Stimulated activated CD4-positive, alpha-beta T cell treated with anti-CD3 and anti-CD28 coated beads, TNF-alpha, amount 100 ng/mL, for 48 hours (primary cell): ENCODE data around the gene C1orf116.

Experiments used
- DNase-seq, 3 donors: peaks; one replicate each; pipeline ENCODE4 v3.0.0-alpha.2; 2020; ENCODE audit warnings: low read depth in 3 of 3

Gene C1orf116

DNA sequence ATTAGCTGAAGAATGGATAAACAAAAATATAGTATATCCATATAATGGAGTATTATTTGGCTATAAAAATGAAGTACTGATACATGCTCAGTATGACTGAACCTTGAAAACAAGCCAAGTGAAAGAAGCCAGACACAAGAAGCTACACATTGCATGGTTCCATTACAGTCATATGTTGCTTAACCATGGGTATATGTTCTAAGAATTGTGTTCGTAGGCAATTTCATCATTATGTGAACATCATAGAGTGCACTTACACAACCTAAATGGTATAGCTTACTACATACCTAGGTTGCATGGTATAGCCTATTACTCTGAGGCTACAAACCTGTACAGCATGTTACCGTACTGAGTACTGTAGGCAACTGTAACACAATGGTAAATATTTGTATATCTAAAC lies 33.7 kb downstream of the C1orf116 start:
- no peak for DNase-seq

DNA sequence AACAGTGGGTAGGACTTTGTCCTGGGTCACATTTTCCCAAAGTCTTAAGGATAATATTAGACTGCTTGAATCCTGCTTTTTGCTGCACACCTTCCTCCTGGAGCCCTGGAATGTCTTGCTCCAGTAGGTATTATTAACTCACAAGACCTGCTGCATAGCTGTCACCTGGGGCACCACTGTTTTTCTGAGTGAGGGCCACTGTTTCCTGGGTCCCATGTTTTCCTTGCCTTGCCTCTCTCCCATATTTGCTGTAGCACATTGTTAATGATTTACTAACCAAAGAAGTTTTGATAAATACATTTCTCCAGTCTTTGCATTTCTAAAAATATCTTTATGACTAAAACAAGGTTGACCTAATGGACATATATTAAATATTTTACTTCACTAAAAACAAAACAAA lies 39.8 kb downstream of the C1orf116 start:
- no peak for DNase-seq

DNA sequence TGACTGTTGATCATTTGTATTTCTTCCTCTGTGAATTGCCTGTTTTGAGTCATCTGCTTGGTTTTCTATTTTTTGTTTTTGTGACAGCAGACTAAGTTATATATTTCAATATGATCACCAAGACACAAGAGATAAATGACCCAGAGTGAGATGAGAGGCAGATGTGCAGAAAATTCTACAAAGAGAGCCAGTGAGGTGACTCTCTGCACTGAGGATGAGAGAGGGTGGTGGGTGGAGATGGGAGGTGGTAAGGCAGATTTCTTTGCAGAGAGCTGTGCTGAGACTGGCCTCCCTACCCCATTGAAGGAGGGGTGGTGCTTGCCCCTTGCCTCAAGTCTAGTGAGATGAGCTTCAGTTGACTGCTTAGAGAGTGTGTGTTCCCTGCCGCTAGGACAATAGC lies 44.7 kb downstream of the C1orf116 start:
- no peak for DNase-seq

DNA sequence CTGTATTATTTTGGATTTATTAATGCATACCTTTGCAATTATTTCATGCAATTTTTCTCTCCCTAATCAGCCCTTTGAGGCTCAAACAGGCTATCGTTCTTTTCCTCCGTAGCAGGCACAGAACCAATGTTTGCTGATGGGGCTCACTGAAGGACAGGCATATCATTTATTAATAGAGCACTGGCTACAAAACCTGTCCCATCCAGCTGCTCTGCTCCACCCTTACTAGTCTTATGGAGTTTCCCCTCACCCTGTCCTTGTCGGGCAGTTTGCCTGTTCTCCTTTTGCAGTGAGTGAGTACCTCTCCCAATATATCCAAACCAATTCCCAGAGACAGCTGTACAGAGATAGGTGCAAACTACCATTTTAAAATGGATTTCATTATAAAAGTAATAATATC lies 45.7 kb downstream of the C1orf116 start:
- no peak for DNase-seq

DNA sequence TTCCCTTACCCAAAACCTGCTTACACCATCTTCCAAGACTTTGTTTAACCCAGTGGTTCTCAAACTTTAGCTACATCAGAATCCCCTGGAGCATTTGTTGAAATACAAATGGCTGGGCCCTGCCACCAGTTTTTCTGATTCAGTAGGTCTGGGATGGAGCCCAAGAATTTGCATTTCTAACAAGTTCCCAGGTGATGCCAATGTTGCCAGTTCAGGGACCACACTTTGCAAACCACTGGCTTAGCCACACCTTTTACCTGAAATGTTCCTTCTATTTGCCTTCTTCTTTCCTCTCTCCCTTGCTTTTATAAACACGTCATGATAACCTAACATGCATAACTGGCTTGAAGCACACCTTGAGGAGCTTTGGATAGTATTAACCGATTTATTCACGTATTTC lies 46.2 kb downstream of the C1orf116 start:
- no peak for DNase-seq

DNA sequence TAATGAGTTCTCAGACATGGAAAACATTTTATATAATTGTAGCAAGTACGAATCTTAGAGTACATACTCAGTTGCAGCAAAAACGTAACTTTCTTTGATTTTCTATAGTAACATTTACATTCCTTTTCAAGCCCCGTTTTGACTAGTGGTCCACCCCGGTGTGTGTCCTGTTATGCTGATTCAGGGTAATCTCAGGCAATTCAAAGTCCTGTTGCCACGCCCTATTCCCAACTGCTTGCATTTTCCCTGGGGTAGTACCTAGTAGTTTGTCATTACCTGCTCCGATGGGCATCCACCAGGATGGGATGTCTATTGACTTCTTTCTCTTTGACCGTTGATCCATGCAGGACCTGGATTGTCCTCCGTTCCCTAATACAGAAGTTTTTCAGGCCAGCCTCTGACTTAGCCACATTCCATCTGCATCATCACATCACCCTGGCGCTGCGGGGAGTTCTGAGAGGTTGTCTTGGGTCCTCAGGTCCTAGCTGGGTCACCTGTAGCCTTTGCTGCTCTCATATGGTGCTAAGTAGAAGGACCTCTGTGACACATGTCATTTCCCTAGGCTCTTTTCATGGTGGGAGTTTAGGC lies 47.3 kb downstream of the C1orf116 start:
- DNase-seq: no peak

DNA sequence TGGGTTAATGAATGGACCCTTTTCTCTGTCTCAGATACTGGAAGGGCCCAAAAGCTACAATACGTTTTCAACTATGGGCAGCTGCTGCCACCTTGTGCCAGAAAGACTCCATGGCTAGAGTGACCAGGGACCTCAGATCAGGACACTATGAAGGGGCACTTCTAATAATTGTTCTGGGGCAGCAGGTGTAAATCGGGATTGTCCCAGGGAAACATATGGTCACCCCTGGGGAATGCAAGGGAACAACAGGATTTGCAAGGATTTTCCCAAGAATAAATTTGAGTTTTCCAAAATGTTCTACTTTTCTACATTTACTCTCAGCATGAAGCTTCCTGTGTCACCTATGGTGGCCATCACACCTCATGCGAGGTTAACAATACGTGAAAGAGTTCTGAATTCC lies 50.3 kb downstream of the C1orf116 start:
- peak; percentile 15 to 40 (median 37) for DNase-seq

DNA sequence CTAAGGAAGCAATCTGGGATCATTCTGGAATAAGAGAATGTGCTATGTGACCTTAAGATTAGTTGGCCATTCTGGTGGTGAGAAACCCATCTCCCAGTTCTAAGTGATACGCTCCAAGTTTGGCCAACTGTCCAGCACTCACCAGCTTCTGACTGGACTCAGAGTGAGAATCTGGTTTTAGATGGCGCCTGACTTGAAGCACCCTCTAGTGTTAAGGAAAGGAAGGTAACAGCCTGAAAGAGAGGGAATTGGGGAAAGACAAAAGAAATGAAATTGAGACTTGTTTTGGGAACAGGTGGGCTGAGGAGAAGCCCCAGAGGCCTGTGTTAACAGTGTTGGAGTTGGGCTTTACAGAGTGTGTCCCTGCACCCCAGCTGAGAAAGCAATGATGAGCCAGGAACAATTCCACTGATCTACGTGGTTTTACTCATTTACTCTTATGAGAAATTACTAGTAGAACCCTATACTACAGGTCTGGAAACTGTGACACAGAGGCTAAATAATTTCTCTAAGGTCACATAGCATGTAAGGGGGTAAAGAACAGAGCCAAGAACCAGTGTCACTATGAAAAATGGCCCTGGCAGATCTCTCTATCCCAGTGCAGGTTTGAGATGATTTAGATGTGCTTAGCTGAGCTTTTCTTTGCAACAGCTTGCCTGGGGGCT lies 53.0 kb downstream of the C1orf116 start:
- DNase-seq: no peak

DNA sequence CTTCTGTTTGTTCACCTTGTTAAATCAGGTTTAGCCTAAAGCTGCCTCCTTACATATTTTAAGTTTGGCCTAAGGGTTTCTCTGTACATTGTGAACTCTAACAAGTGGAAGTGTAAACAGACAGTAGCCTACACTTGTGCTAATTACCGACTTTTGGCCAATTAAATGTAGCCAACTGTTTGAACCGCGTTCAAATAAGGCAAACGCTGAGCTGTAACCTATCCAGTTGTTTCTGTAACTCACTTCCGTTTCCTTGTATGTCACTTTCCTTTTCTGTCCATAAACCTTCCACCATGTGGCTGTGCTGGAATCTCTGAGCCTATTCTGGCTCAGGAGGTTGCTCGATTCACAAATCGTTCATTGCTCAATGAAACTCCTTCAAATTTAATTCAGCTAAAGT lies 54.3 kb downstream of the C1orf116 start:
- DNase-seq: no peak

DNA sequence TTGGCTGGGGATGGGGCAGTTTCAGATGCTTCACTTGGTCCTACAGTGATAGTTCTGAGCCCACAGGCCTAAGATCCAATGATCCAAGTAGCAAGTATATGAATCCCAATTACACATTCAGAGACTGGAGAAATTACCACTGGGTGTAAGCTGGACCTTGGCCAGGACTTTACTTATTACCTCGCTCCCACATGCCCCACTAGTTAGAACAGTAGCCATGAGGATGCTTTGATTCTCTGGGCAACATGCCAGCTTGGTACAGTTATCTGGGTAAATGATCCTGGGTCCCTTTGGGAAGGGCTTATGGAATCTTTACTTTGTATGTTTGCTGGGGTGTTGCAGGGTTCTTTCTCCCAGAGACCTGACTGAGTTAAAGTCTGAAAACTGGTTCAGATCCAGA lies 57.2 kb downstream of the C1orf116 start:
- DNase-seq: no peak

DNA sequence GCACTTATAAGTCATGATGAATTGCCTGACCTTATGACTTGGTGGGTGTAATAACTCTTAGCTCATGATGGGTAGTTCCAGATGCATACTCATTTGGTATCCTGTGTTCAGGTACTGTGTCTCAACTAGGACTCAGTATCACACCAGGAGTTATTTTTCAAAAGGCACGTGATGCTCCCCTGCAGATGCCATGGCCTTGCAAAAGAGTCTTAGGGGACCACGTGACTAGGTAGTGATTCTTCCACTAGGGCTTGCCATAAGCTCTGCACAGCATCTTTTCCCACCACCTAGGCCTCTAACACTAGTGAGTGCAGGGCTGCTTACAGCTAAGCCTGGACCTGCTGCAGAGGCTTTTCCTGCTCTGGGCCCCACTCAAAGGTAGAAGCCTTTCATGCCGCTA lies 58.4 kb downstream of the C1orf116 start:
- no peak for DNase-seq

DNA sequence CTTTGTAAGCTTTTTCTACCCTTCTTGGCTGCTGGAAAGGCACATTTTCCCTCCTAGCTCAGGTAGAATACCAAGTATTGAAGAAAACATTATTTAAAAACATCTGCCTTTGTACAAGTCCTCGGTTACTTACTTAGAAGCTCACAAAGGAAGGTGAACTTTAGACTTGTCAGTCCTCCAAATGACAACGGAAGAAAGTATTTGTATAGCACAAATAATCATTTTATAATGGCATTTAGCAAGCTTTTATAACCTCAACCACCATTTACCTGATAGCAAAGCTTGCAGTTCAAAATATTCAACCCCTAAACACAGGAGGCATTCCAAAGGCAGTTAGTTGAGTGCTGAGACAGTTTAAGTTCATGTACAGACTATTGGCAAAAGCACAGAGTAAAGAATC lies 59.8 kb downstream of the C1orf116 start:
- no peak for DNase-seq

DNA sequence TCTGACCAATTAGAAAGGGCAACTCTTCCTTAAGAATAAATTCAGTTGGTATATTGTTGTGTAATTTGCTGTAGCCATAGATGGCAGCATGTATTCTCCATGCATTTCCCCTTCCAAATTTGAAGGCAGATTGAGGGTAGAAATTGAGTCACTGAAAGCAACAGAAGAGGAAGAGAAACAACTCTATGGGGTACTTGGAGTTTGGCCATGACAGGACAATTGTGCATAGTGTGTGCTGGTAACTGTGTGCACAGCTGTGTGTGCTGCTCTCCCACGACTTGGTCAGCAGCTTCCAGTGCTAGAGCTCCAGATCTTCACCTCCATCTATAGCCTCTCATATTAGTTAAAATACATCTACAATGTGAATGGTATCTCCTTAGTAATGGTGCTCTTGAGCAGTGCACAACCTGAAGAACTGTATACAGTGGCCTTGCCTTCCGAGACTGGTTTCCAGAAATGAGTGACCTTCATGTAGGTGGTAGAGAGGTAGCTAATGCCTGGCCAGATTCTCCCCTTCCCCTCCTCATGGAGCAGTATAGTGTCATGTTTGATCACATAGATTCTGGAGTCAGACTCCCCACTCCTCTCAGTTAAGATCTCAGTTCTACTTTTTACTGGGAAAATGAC lies 61.4 kb downstream of the C1orf116 start:
- no peak for DNase-seq

DNA sequence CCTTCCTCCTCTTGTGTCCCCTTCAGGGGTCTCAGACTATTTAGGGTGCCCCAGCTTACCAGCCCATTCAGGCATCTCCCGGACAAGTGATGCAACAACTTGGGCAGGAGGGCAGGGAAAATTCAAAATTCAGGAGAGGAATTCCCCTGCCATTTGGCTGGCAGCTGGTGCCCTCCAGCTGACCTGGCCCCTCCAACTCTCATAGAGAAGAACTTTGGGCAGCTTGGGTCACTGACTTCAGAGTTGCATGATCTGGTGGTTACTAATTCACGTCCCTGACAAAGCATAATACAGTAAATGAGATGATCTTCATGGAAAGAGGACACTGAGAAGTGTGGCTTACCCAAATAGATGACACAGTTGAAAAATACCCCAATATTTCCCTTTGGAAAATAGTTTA lies 62.1 kb downstream of the C1orf116 start, which contains the start of gene FCAMR:
TSS of gene FCAMR (minus strand) at position 15 of the 400 bp plus-strand sequence. CDS start 335 bp downstream, outside the sequence.
- no peak for DNase-seq

DNA sequence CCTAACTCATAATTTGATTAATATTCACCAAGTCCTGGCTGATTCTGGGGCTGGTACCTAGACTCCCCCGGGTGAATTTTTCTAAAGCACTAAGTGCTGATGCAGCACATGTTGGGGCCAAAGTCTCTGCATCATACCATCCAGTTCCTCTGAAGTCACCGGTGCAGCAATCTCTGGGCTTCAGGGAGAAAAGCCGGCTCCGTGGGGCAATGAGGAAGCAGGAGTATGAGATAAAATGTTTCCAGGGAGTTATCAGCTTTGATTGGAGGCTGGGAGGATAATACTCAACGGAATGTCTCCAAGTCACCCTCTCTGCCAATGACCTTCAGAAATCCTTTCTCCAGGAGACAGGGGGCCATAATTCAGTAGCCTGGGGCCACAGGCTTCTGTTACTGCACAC lies 63.5 kb downstream of the C1orf116 start:
- no peak for DNase-seq
